Smooth muscle cell (in vitro differentiated cells): ENCODE measurements around the gene RFX1. TPM values are rescaled to one million over a fixed set of nuclear protein-coding genes. Genes with fewer than 3 reads are reported as not detected.
A peak's percentile ranks its signal among the peaks of the same experiment; 100 is the strongest.

ENCODE experiments used
- DNase-seq: peaks from one replicate; lab custom pipeline; 2025; ENCODE audit not compliant: unreplicated experiment; lab: John Stamatoyannopoulos, UW
- H2AFZ ChIP-seq: fragments of 200-600 bp; sonication (generic); 2 replicates; pipeline ENCODE4 v1.6.0; 2016; ENCODE audit warnings: antibody characterized with exemption, low read depth, mild to moderate bottlenecking
- H3F3A ChIP-seq: fragments of 200-600 bp; sonication (generic); 2 replicates; pipeline ENCODE4 v1.6.0; 2017; ENCODE audit warnings: antibody characterized with exemption, low read depth
- H3K27ac ChIP-seq: fragments of 200-600 bp; sonication (generic); 2 replicates; pipeline ENCODE4 v1.5.1; 2016; ENCODE audit warnings: low read depth, mild to moderate bottlenecking
- H3K27me3 ChIP-seq: fragments of 200-600 bp; sonication (generic); 2 replicates; pipeline ENCODE4 v1.6.1; 2016; ENCODE audit warnings: low read depth, mild to moderate bottlenecking
- H3K36me3 ChIP-seq: fragments of 200-600 bp; sonication (generic); 2 replicates; pipeline ENCODE4 v1.5.1; 2016; ENCODE audit warnings: low read depth
- H3K4me1 ChIP-seq: fragments of 200-600 bp; sonication (generic); 2 replicates; pipeline ENCODE4 v1.5.1; 2016; ENCODE audit warnings: low read depth
- H3K4me2 ChIP-seq: fragments of 200-600 bp; sonication (generic); 2 replicates; pipeline ENCODE4 v1.6.0; 2016; ENCODE audit warnings: mild to moderate bottlenecking
- H3K4me3 ChIP-seq: fragments of 200-600 bp; sonication (generic); 2 replicates; pipeline ENCODE4 v1.5.1; 2016; ENCODE audit warnings: mild to moderate bottlenecking
- H3K79me2 ChIP-seq: fragments of 200-600 bp; sonication (generic); 2 replicates; pipeline ENCODE4 v1.6.0; 2016; ENCODE audit warnings: low read depth, mild to moderate bottlenecking
- H3K9ac ChIP-seq: fragments of 200-600 bp; sonication (generic); 2 replicates; pipeline ENCODE4 v1.6.0; 2016; ENCODE audit warnings: low read depth
- H3K9me3 ChIP-seq: fragments of 200-600 bp; sonication (generic); replicated peaks from 2 replicates; pipeline ENCODE4 v1.5.1; 2016; ENCODE audit warnings: low read depth
- H4K20me1 ChIP-seq: fragments of 200-600 bp; sonication (generic); 2 replicates; pipeline ENCODE4 v1.6.0; 2016; ENCODE audit warnings: low read depth
- CTCF ChIP-seq: fragments of 200-600 bp; sonication (generic); IDR thresholded peaks from 2 replicates; pipeline ENCODE4 v1.5.1; 2017; ENCODE audit warnings: borderline replicate concordance, mild to moderate bottlenecking, antibody characterized with exemption; ENCODE audit not compliant: insufficient read depth, poor library complexity, severe bottlenecking
- WGBS: methylation state at CpG from one replicate; pipeline ENCODE4 v1.1.7; 2016; ENCODE audit warnings: low lambda C conversion rate; 5-methylcytosine and 5-hydroxymethylcytosine counted together
- polyA plus RNA-seq: library from polyadenylated mRNA; unstranded; fragments of >200 nt; fragmentation: Nextera tagmentation; extraction: Ambion mirVana; gene quantifications from 2 replicates; pipeline ENCODE4 v1.2.1, GENCODE V29; 2016
- total RNA-seq: library from RNA; depleted of rRNA; stranded (reverse); fragments of >200 nt; gene quantifications from 2 replicates; pipeline ENCODE4 v1.2.3, GENCODE V29; 2014

The RFX1 gene
- total and polyA plus RNA-seq, 2 experiments from 2014 or later = 2.2 TPM

GRCh38 chr19:14004619-14005348 is 1.3 kb downstream of the RFX1 start:
- Histone ChIP-seq H3K4me3 (peak overlapping the region; percentile 82), H3K27me3 (no peaks in the 10 kb centered on the region), H3K9ac (no peak overlapping the region), H3K27ac (peak overlapping the region; percentile 100), H3K4me1 (peaks cover 3% of the 10 kb centered on the region), H3K79me2 (peaks cover 25% of the 10 kb centered on the region), H3F3A (peaks cover 22% of the 10 kb centered on the region), H4K20me1 (no peaks in the 10 kb centered on the region), H3K36me3 (no peaks in the 10 kb centered on the region), H3K9me3 (no peaks in the 10 kb centered on the region), H3K4me2 (no peak overlapping the region), H2AFZ (no peak overlapping the region)
- TF ChIP-seq CTCF = no peak
- 79% methylated on average over 14 of the region's 14 CpGs for WGBS
- no peak for DNase-seq

GRCh38 chr19:14003251-14004055 is 2.7 kb downstream of the RFX1 start:
- 75% methylated on average over 10 of the region's 10 CpGs for WGBS
- H3K36me3 ChIP-seq = no peaks in the 10 kb centered on the region
- H3K4me2 ChIP-seq = no peak overlapping the region
- no peak overlapping the region for H3K9ac ChIP-seq
- H3F3A ChIP-seq = peaks cover 21% of the 10 kb centered on the region
- no peak overlapping the region for H2AFZ ChIP-seq
- no peaks in the 10 kb centered on the region for H4K20me1 ChIP-seq
- H3K4me1 ChIP-seq = peaks cover 3% of the 10 kb centered on the region
- peak overlapping the region; percentile 52 for H3K27ac ChIP-seq
- no peaks in the 10 kb centered on the region for H3K9me3 ChIP-seq
- no peaks in the 10 kb centered on the region for H3K27me3 ChIP-seq
- no peak for DNase-seq
- H3K79me2 ChIP-seq = peaks cover 39% of the 10 kb centered on the region
- no peak overlapping the region for H3K4me3 ChIP-seq
- TF ChIP-seq CTCF = no peak

GRCh38 chr19:14002571-14003250 is 3.4 kb downstream of the RFX1 start:
- no peaks in the 10 kb centered on the region for H4K20me1 ChIP-seq
- H3K4me1 ChIP-seq = peaks cover 3% of the 10 kb centered on the region
- H3K27me3 ChIP-seq = no peaks in the 10 kb centered on the region
- H3K27ac ChIP-seq = peak overlapping the region; percentile 52
- no peak overlapping the region for H3K4me3 ChIP-seq
- no peak overlapping the region for H3K9ac ChIP-seq
- no peaks in the 10 kb centered on the region for H3K36me3 ChIP-seq
- TF ChIP-seq CTCF = no peak
- no peaks in the 10 kb centered on the region for H3K9me3 ChIP-seq
- DNase-seq = no peak
- WGBS = 87% methylated on average over 13 of the region's 13 CpGs
- H2AFZ ChIP-seq = no peak overlapping the region
- H3F3A ChIP-seq = peaks cover 14% of the 10 kb centered on the region
- H3K79me2 ChIP-seq = peaks cover 46% of the 10 kb centered on the region
- no peak overlapping the region for H3K4me2 ChIP-seq
